ENCODE data around the gene NLE1. TPM values are rescaled to one million over a fixed set of nuclear protein-coding genes. Genes with fewer than 3 reads are reported as not detected.

Gene NLE1
- total and polyA plus RNA-seq, 7 donors, result 3.0 to 16.8 (median 11.2) TPM

DNA sequence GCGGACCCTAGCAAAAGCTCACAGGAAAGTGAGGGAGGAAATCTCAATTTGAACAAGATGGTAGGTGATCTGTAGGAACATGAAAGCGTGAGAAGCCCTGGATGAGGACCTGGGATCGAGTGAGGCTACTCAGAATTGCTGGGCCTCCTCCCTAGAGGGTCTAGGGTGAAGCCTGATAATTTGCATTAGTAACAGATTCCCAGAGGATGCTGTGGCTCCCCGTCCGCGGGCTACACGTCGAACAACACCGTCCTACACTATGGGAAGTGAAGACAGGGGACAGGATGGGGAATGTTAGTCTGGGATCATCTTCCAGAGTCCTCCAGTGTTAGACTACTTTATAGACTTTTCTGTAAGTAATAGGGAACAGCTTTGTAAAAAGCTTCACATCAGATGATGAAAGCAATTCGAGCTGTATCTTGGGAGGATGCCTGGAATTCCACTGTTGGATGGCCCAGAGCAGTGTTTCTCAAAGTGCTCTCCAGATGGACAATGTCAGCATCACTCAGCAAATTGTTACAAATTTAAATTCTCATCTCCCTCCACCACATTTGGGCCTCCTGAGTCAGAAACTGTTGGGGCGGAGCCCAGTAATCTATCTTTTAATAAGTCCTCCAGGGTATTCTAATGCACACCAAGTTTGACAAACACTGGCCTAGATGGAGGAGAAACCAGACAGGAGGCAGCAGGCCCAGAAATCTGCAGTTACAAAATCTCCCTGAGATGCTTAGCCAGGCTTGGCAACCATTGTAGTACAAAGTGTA lies 14.2 kb downstream of the NLE1 start:
- Histone ChIP-seq H3K9me3 (no peaks in the 10 kb centered on the region), H3K4me1 (no peaks in the 10 kb centered on the region), H3K36me3 (peaks cover 0 to 18% (median 6%) of the 10 kb centered on the region in 4 donors), H3K27me3 (no peaks in the 10 kb centered on the region), H3K4me3 (no peak overlapping the region), H3K27ac (peak overlapping the region in 1 of 4 donors; percentile 63)
- 88 to 92% methylated on average over 11 of the region's 11 CpGs for WGBS, 2 donors
- intact Hi-C loops (cut with DNase I), result no loop called here
- peak; percentile 68 for DNase-seq
- TF ChIP-seq POLR2AphosphoS5 (IDR thresholded peaks at IDR 0.05), result peak in 1 of 4 donors; percentile 5
- TF ChIP-seq, protein P1, sequence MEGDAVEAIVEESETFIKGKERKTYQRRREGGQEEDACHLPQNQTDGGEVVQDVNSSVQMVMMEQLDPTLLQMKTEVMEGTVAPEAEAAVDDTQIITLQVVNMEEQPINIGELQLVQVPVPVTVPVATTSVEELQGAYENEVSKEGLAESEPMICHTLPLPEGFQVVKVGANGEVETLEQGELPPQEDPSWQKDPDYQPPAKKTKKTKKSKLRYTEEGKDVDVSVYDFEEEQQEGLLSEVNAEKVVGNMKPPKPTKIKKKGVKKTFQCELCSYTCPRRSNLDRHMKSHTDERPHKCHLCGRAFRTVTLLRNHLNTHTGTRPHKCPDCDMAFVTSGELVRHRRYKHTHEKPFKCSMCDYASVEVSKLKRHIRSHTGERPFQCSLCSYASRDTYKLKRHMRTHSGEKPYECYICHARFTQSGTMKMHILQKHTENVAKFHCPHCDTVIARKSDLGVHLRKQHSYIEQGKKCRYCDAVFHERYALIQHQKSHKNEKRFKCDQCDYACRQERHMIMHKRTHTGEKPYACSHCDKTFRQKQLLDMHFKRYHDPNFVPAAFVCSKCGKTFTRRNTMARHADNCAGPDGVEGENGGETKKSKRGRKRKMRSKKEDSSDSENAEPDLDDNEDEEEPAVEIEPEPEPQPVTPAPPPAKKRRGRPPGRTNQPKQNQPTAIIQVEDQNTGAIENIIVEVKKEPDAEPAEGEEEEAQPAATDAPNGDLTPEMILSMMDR (IDR thresholded peaks at IDR 0.05), result no peak
- TF ChIP-seq EP300 (IDR thresholded peaks at IDR 0.05), result no peak

DNA sequence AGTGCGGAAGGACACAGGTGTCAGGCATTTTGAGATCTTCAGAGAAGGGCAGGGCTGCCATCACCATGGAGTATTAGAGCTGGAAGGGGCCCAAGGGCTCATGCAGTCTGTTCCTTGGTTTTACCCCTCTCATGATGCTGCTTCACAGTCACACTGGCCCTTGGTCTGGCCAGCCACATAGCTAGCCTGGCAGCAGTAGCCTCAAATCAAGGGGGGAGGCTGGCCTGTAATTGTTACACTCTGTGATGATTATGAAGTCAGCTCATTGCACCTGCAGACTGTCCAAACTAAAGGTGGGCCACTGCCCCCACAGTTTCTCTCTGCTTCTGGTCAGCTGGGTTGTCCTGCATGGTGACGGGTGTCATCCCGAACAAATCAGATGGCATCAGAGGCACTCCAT lies 20.8 kb downstream of the NLE1 start, which contains the start of gene FNDC8:
FNDC8 (plus strand) TSS at position 301 of the 400 bp plus-strand sequence; CDS start at position 380, 79 bp downstream.
- Histone ChIP-seq H3K36me3 (no peaks in the 10 kb centered on the region), H3K27ac (no peak within 1 kb of the TSS), H3K27me3 (no peaks in the 10 kb centered on the region), H3K4me3 (no peak within 1 kb of the TSS), H3K9me3 (no peaks in the 10 kb centered on the region), H3K4me1 (peaks cover 0 to 28% (median 23%) of the 10 kb centered on the region in 4 donors)
- 95 to 98% methylated on average over 3 of the region's 3 CpGs for WGBS, 2 donors
- intact Hi-C loops (cut with DNase I), result loop anchor here (5.0 kb wide), 1 partner anchor 34 kb away; no protein-coding TSS in a partner anchor
- no peak for TF ChIP-seq POLR2A (IDR thresholded peaks at IDR 0.05)
- no peak for TF ChIP-seq POLR2AphosphoS5 (IDR thresholded peaks at IDR 0.05)
- TF ChIP-seq, protein P1 (IDR thresholded peaks at IDR 0.05), result no peak
- no peak for TF ChIP-seq EP300 (IDR thresholded peaks at IDR 0.05)
- DNase-seq, result no peak

DNA sequence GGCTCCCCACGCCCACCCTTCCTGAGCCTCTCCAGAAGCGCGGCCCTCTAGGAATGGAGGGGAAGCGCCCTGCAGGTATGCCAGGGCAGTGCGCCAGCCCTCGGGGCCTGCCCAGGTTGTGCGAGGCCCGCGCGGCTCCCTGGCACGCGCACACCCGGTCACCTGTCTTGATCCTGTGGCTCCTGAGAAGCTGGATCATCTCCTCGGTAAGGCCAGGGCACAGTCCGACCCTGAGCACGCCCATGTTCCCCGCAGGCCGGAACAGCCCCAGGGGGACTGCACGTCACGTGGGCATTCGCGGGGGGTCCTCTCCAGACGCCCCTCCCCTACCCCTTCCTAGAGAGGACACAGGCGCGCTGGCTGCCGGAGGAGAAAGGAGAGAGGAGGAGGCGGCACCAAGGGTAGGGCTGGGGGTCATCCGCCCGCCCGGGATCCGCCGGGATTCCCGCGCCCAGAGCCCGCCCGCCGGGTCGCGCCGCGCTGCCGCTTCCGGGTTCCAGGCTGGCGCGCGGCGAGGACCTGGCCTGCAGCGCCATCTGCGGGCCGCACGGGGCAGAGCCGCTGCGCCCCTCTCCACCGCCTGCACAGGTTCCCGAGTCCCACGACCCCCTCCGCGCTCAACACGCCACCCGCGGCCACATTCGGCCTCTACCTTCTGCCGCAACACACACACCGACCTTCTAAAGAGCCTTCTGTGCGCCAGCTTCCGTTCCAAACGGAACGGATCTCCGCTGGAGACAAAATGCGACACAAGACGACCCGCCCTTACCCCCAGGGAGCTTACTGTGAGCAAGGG lies 22.5 kb downstream of the NLE1 start, which contains the start of gene RAD51D:
RAD51D (minus strand) TSS at position 491 of the 796 bp plus-strand sequence; CDS start at position 244, 247 bp downstream.
- no peaks in the 10 kb centered on the region for H3K9me3 ChIP-seq
- peak; percentile 83 for DNase-seq
- H3K27ac ChIP-seq, result peak within 1 kb of the TSS; percentile 75 to 80 (median 80)
- no peaks in the 10 kb centered on the region for H3K27me3 ChIP-seq
- no peaks in the 10 kb centered on the region for H3K36me3 ChIP-seq
- 1% methylated on average over 72 of the region's 72 CpGs for WGBS, 2 donors
- peaks cover 0 to 28% (median 23%) of the 10 kb centered on the region in 4 donors for H3K4me1 ChIP-seq
- H3K4me3 ChIP-seq, result peak within 1 kb of the TSS; percentile 68 to 88 (median 79)
- intact Hi-C loops (cut with DNase I), result loop anchor here (1.0 to 5.0 kb wide), 5 partner anchors 32 to 699 kb away; no protein-coding TSS in a partner anchor
- TF ChIP-seq EP300 (IDR thresholded peaks at IDR 0.05) (no peak), POLR2AphosphoS5 (IDR thresholded peaks at IDR 0.05) (peak in 2 of 4 donors; percentile 51 to 58)
- TF ChIP-seq, protein P1 (IDR thresholded peaks at IDR 0.05), result peak; percentile 69 to 97 (median 79)

DNA sequence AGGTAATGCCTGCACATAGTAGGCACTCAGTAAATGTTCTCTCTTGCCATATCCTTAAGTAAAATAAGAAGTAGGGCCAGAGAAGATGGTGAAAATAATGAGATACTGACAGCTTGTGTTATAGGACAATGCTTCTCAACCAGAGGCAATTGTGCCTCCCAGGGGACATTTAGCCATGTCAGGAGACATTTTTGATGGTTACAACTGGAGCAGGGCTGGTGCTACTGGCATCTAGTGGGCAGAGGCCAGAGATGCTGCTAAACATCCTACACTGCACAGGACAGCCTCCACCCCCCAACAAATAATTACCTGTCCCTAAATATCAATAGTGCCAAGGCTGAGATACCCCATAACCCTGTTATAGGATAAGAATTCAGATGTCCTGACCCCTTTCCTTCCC lies 24.1 kb downstream of the NLE1 start:
- intact Hi-C loops (cut with DNase I), result no loop called here
- Histone ChIP-seq H3K9me3 (no peaks in the 10 kb centered on the region), H3K4me1 (peaks cover 0 to 28% (median 23%) of the 10 kb centered on the region in 4 donors), H3K36me3 (no peaks in the 10 kb centered on the region), H3K27me3 (no peaks in the 10 kb centered on the region), H3K27ac (peak overlapping the region in 1 of 4 donors; percentile 75), H3K4me3 (no peak overlapping the region)
- no peak for DNase-seq
- TF ChIP-seq EP300 (IDR thresholded peaks at IDR 0.05) (no peak), POLR2AphosphoS5 (IDR thresholded peaks at IDR 0.05) (no peak), POLR2A (IDR thresholded peaks at IDR 0.05) (no peak)
- TF ChIP-seq, protein P1 (IDR thresholded peaks at IDR 0.05), result no peak
